Prostate gland (tissue), 2 donors: ENCODE measurements around the gene ANKRD55.

Source experiments
- CTCF ChIP-seq, 4 experiments: fragments of 200-600 bp in 2 of 4; fragments of 450-650 bp in 2 of 4; sonication (generic) in 2 of 4; IDR thresholded peaks; 1 replicate in 3 of 4; 2 replicates in 1 of 4; pipeline ENCODE4 v1.5.1; 2016 to 2019; ENCODE audit warnings: antibody characterized with exemption in 4 of 4, mild to moderate bottlenecking in 2 of 4, moderate library complexity in 2 of 4
- POLR2A ChIP-seq: fragments of 450-650 bp; IDR thresholded peaks from one replicate; pipeline ENCODE4 v1.6.1; 2016; ENCODE audit warnings: antibody characterized with exemption, mild to moderate bottlenecking

GRCh38 chr5:56091664-56092063 is 141.5 kb downstream of the ANKRD55 start:
- TF ChIP-seq POLR2A: no peak
- TF ChIP-seq CTCF (IDR thresholded peaks at IDR 0.05): no peak
